ENCODE measurements around the gene GRIK4.

GRCh38 chr11:120676991-120677390 lies 165.4 kb downstream of the GRIK4 start:
- TF ChIP-seq CTCF (IDR thresholded peaks at IDR 0.05) (no peak), POLR2A (IDR thresholded peaks at IDR 0.05) (no peak)
